NCI-H128 (cell line): Measurements from ENCODE around the gene DHX38.

Experiments
- DNase-seq: peaks from one replicate; lab custom pipeline; 2025; ENCODE audit not compliant: unreplicated experiment; lab: John Stamatoyannopoulos, UW

DHX38 gene

DNA sequence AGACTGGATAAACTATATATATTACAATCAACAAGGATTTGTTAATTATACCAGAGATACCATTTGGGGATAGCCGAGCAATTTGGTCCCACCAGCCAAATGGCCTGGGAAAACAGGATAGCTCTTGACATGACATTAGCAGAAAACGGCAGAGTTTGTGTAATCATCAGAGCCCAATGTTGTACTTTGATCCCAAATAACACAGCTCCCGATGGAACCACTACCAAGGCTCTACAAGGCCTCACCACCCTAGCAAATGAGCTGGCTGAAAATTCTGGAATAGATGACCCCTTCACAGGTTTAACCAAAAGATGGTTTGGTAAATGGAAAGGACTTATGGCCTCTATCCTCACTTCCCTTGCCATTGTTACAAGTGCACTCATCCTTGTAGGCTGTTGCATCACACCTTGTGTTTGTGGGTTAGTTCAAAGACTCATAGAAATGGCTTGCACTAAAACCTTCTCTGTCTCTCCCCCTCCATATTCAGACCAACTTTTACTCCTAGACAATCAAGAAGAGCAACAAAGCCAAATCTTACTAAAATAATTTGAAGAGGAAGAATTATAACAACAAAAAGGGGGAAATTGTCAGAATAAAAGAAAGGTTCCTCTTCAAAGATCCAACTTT is 9.8 kb upstream of the DHX38 start:
- no peak for DNase-seq

DNA sequence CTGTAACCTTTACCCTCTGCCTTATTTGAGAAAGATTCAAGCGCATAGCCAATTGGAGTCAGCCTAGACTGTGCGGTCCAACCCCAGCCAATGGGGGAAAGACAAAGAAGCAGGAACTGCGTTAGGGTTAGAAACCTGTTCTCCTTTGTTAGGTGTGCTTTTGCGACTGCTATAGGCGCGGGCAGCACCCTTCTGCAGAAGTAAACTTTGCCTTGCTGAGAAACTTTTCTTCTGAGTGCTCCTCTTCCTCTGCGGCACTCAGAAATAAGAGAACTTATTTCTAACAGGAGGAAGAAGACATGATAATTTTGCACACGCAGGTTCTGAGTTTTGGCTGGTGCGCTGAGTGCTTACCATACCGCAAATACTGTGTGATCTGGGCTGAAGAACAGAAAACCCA is 9.2 kb upstream of the DHX38 start:
- DNase-seq: no peak

DNA sequence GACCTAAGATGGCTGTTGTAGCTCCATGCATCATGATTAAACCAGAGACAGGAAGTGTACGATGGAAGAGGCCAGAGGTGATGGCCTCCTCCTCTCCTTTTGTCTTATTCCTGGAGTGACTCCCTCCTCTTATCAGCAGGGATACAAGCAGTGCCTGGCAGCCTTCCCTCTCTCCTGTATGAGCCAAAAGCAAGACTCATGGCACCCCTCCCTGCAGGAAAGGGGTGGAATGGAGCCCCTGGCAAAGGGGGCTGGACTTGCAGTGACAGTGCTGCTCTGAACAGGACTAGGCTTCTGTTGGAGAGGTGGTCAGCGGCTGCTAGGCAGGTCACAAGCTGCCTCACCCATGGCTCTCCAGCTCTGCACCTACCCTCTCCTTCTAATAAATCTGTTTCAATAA is 8.6 kb upstream of the DHX38 start:
- no peak for DNase-seq

DNA sequence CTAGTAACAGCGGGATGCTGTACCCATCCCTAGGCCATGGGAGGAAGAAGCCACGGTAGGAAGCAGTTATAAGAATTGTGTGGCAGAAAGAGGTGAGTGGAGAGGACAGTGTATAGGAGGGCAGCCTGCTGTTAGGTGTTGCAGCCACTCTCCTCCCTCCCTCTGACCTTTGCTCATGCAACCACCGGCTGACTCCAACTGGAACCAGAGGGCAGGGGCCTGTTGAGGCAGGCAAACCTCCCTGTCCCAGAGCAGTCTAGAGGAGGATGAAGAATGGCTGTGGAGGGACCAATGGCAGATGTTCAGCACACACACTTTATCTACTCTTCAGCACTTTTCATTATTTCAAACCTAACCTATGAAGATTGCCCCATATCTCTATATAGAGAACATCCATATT is 2.4 kb upstream of the DHX38 start:
- no peak for DNase-seq

DNA sequence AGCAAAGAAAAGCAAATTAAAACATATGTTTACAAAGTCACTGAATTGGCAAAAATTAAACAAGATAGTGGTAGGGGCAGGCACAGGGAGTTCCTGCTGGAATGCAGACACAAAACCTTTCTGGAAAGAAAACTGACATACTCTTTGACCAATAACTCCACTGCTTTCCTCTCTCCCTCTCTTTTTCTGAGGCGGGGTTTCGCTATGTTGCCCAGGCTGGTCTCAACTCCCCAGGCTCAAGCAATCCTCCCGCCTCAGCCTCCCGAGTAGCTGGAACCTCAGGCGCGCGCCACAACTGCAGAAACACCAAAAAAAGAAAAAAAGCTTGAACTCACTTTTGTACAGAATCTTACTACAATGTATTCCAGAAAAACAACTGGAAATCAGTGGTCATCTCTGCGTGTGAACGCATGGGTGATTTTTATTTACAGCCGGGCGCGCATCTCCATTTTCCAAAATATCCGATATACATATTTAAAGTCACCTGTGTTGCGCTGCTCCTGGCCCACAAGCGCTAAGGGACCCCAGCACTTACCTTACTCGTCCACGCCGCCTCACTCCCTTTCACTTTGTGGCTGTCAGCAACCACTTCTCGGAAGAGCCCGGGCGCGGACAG is 707 bp upstream of the DHX38 start:
- no peak for DNase-seq

DNA sequence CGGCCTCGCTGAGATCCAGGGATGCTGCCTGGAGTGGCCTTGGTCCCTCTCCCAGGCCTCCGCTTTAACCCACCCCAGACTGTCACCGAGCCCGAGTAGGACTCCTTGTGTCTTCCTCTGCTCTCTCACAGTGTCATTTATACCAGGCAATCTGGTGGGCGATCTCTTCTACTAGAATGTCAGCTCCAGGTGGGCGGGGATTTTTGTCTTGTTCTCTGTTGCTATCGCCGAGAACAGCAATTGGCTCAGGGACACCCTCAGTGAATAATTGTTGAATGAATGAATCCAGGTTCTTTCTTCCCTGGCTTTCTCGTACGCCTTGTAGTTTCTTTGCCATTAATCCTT is 591 bp downstream of the DHX38 start:
- no peak for DNase-seq

DNA sequence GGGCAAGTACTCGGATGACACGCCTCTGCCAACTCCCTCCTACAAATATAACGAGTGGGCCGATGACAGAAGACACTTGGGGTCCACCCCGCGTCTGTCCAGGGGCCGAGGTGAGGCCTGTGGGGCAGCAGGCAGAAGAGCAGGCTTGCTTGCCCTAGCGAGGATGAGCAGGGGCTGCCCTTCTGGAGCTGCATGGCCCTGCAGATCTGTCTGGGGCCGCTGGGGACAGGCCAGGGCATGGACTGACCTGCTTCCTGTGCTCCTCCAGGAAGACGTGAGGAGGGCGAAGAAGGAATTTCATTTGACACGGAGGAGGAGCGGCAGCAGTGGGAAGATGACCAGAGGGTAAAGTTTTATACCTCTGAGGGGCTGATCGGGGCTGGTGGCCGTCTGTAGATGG is 5.3 kb downstream of the DHX38 start:
- DNase-seq: no peak

DNA sequence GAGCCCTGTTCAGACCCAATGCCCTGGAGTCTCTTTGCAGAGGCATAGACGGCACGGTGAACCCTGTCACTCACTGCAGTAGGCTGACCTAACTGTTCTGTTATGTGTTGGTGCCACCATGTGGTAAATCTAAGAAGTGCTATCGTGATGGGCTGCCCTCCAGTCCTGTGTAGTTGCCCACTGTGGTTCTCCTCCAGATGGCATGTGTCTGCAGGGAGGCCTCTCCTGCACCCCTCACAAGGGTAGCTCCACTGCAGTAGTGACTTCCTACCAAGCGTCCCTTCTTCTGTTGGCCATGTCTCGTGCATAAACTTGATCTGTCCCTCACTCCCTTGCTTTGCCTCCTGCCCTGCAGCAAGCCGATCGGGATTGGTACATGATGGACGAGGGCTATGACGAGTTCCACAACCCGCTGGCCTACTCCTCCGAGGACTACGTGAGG is 5.8 kb downstream of the DHX38 start:
- no peak for DNase-seq

DNA sequence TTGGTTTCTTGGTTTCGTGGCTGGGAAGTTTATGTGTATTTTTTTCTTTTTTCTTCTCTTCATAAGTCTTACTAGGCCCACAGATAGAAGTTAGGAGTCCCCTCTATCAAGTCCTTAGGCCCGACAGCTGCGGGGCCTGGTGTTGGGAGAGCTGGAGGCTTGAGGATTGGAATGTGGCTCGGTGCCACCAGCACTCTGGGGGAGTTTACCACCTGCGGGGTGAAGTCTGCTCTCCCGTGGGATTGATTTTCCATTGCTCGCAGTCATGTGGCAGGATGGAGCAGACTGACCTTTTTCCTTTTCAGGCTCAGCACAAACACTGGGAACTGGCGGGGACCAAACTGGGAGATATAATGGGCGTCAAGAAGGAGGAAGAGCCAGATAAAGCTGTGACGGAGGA is 7.5 kb downstream of the DHX38 start:
- no peak for DNase-seq

DNA sequence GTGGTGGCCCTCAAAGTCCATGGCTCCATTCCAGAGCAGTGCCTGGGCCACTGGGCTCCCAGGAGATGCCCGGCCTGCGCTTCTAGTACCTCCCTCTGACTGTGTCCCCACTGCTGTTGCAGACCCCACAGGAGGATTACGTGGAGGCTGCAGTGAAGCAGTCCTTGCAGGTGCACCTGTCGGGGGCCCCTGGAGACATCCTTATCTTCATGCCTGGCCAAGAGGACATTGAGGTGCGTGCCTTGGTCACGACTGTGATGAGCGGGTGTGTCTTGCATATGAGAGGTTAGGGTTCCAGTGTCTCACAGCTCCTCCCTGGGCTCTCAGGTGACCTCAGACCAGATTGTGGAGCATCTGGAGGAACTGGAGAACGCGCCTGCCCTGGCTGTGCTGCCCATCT is 11.3 kb downstream of the DHX38 start:
- no peak for DNase-seq

DNA sequence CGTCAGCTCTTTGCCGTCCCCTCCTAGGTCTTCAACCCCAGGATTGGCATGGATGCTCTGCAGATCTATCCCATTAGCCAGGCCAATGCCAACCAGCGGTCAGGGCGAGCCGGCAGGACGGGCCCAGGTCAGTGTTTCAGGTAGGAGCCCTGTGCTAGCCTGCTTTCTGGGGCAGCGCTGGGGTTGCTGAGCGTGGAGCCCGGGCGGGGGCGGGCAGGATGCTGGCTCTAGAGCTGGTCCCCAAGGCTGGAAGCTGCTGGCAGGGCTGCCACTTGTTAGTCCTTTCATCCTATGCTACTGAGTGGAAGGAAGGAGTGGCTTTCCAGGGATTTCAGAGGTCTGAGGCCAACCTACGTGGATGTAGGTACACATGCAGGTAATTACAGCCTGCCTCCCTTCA is 12.3 kb downstream of the DHX38 start:
- no peak for DNase-seq

DNA sequence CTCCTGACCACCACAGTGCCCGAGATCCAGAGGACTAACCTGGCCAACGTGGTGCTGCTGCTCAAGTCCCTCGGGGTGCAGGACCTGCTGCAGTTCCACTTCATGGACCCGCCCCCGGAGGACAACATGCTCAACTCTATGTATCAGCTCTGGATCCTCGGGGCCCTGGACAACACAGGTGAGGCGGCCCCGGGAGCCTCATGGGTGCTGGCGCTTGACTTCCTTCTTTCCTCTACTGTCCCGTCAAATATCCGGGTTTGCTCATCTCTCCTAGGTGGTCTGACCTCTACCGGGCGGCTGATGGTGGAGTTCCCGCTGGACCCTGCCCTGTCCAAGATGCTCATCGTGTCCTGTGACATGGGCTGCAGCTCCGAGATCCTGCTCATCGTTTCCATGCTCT is 13.7 kb downstream of the DHX38 start:
- no peak for DNase-seq

DNA sequence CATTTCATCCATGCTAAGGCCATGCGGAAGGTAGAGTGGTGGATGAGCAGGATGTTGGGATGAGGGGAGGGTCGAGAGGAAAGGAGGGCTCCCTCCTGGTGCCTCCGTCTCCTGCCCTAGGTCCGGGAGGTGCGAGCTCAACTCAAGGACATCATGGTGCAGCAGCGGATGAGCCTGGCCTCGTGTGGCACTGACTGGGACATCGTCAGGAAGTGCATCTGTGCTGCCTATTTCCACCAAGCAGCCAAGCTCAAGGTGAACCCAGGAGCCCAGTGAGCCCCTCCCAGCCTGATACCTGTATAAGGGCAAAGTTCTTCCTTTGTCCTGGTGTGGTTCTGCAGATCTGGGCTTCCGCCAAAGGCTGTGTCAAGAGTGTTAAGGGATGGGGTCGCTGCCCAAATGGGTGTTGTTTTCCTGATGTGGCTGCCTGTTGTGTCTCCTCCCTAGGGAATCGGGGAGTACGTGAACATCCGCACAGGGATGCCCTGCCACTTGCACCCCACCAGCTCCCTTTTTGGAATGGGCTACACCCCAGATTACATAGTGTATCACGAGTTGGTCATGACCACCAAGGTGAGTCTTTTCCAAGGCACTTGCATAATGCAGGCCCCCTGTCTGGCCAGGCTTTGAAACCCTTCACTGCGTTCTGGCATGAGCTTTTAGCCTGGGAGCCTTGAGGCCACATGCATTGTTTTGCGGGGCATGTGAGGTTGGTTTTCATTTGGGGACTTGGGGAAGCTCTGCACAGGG is 14.9 kb downstream of the DHX38 start:
- no peak for DNase-seq

DNA sequence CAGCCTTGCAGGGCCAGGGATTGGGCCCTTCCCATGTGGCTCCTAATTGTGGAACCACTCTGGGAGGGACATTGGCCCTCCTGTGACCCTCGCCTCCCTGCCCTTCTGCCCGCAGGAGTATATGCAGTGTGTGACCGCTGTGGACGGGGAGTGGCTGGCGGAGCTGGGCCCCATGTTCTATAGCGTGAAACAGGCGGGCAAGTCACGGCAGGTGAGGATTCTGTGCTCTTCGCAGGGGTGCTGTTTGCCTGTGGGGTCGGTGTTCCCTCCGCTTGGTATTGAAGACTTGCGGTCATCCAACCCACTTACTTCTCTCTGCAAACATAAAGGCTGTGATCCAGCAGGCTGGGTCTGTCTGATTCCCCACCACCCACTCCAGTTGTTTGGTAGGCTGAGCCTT is 15.7 kb downstream of the DHX38 start:
- no peak for DNase-seq

DNA sequence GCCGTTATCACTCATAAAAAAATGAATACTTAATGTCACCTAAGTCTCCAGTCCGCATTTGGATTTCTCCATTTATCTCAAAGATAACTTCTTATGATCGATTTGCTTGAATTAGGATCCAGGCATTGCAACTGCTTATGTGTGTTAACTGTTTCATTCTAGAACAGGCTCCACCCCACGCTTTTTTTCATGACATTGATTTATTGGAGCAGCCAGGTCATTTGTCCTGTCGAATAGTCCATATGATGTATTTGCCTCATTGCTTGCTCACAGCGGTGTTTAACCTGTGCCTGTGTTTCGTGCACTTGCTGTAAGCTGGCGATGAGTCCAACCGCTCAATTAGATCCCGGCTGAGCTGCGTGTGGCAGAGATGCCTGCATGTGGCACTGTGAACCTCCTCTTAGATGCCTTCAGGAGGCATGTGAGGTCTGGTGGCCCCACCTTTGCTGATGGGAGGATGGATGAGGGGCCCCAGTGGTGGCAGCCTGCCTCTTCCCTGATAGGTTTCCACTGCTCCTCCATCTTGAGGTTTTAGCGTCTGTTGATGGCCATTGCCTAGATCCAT is 16.4 kb downstream of the DHX38 start:
- no peak for DNase-seq

DNA sequence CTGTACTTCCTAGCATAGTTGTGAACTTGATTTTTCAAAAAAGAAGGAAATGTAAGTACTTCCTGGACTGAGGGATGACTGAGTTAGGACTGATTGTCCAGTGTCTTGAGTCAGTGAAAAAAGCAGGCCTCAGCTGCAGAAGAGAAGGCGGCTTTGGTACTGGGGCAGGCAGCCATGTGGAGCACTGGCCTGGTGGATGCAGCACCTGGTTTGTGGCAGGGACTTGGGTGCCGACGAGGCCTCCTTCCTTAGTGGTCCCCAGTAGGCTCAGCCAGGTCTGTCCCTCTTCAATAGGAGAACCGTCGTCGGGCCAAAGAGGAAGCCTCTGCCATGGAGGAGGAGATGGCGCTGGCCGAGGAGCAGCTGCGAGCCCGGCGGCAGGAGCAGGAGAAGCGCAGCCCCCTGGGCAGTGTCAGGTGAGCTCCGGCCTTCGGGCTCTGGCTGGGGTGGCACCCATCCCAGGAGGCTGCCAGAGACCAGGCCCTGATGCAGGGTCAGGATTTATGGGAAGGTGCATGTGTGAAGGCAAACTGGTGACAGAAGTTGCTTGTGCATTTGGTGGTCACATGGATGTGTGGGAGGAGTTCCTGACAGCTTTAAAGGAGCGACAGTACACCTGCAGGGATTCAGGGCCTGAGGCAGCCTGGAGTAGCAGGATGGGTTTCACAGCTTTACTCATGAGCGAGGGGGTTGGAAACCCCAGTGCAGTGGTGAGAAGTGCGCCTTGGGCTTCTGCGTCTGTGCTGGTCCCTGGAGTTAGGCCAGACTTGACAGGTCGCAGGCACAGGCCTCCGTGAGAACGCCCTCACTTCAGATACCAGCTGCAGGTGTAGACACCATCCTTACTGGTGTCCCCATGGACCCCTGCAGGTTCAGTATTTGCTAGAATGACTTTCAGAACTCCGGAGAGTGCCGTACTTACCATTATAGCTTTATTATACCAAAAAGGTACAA is 17.3 kb downstream of the DHX38 start:
- DNase-seq: no peak

DNA sequence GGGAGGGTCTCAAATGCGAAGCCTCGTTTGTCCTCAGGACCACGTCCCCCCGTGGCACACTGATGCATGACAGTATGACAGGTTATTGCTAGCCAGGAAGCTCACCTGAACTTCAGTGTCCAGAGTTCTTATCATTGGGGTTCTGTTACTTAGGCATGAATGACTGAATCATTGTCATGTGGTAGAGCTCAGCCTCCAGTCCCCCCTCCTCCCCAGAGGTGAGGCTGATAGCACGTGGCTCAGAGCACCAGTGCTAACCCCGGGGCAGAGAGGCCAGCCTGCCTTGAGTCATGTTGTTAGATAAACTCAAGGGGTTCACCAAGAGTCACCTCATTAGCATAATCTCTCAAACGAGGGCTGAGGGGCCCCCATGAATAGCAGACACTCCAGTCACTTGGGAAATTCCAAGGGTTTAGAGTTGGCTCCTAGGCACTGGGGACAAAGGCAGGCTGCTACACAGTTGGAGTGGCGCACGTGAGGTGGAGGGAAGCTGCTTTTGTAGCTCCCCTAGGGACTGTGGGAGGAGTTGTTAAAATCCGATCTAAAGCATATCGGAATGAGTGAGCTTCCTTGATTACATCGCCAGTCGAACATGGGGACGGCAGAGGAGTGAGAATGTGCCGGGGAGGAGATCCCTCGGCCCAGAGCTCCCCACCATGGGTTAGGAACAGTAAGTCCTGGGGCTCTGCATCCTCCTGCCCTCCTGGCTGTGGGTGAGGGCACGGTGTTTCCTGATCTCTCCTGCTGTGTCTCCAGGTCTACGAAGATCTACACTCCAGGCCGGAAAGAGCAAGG is 18.2 kb downstream of the DHX38 start:
- DNase-seq: no peak

DNA sequence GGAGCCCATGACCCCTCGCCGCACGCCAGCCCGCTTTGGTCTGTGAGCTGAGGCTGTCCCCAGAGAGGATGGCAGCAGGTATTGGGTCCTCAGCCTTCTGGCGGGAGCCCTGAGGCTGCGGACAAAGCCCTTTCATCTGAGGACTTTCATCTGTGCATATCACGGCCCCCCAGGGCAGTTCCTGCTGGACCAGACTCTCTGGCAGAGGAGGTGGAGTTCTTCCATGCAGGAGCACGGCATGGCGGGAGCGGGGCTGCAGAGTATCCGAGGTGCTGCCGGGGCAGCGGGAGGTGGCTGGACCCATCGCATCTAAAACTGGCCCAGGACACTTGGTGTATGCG is 18.8 kb downstream of the DHX38 start:
- DNase-seq: no peak

DNA sequence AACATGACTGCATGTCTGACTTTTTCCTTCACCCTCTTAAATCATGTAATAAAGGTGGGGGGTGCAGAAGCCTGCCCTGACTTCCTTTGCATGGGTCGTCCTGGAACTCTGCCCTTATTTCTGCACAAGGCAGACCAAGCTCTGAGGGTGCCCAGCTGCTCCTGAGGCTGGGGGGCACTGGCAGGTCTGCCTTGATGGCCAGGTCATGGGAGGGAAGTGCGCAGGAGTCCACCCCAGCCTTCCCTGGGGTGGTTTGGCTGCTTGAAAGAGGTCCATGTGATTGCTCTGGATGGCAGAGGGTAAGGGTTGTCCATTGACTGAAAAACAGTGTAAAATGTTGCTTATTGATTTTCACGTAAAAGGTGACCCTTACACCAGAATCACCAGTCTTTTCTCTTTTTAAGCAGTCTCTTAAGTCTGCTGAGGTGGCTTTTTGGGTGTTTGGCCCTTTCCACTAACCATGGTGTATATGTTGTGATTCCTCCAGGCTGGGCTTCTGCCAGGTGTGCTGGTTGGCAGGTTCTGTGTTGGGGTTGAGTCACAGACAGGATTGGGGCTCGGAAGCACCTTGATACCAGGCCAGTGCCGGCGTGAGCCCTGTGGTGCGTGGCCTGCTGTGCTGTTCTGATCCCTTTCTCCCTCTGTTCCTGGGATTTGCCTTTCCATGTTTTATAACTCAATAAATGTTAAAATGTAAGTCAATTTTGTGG is 19.4 kb downstream of the DHX38 start:
- DNase-seq: no peak

DNA sequence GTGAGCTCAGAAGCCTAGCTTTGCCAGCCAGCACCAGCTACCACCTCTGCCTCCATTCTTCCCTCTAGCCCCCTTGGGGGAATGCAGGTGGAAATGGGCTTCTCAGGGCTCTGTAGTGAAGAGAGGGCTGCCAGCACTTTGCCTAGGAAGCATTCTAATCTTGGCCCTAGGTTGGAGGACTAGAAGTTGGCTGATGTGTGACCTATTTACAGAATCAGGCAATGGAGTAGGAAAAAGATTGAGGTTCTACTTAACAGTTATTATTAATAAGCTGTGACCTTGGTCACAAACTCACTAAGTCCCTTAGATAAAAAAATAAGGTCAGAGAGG is 19.9 kb downstream of the DHX38 start:
- no peak for DNase-seq
